ENCODE data around the gene TGFBR3. TPM values are rescaled to one million over a fixed set of nuclear protein-coding genes. Genes with fewer than 3 reads are reported as not detected.

The TGFBR3 gene
- total and polyA plus RNA-seq, 2 of the 13 experiments (the other 11 are each of a cell fraction or from before 2014, with no cell fraction given): 76.5 to 195 TPM

DNA sequence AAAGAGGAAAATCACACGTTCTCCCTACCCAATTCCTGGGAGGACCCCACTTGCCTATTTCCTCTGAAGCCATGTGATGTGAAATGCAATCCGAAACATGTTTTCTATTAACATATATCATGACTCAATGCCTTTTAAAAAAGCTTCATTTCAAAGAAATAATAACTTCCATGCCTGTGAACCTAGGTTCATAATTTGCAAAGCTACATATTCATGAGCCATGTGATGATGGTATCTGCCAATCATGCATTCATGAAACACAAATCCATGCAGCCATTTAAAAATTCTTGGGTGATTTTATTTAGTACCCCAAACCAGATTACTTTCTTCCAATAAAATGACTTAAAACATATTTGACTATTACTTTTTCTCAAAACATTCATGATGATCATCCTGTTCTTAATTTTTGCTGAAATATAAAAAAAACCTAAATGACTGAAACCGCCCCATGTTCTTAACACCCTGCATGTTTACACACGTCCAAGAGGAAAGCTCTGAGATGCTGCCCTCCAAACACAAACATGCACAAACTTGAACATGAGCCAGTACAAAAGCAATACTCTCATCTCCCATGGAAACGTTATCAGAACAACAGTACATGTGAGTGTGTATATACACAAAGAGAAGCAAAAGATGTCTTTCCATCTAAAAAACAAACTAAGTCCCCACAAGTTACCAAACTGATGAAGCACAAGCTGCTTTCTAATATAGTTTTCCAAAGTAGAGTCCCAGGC lies 140.1 kb downstream of the TGFBR3 start:
- H3K9me3 ChIP-seq (ENCODE audit: low read length): no peaks in the 10 kb centered on the region
- 26% methylated on average over 5 of the region's 5 CpGs for WGBS (ENCODE audit: low lambda C conversion rate)
- H3K4me1 ChIP-seq (ENCODE audit: insufficient read depth, low read length): peaks cover 89% of the 10 kb centered on the region
- CTCF ChIA-PET (ENCODE audit: low intra/inter-chr PET ratio, low total read pairs): no interaction called here
- POLR2A ChIA-PET: interaction anchor here (1.6 to 1.7 kb wide), 2 partner anchors 9 to 139 kb away, joined by 6 to 7 read pairs; no protein-coding TSS in a partner anchor
- in situ Hi-C loops (cut with HindIII; ENCODE audit: extremely low pct_ligation_motif_present, low pct_unique_long_range_greater_than_20kb): no loop called here
- H3K36me3 ChIP-seq (replicated peaks in 1 of 2; ENCODE audit: control insufficient read depth in 1 of 2, insufficient read depth in 2 of 2, low read length in 2 of 2): peaks cover 30 to 71% of the 10 kb centered on the region in 2 experiments
- DNase-seq (ENCODE audit: low spot score): no peak
- H2AFZ ChIP-seq (ENCODE audit: low read length): no peak overlapping the region
- peaks cover 75% of the 10 kb centered on the region for H3K79me2 ChIP-seq (ENCODE audit: insufficient read depth, low read length)
- peak overlapping the region in 1 of 3 experiments; percentile 3; a peak in 2 of 6 replicates for H3K4me3 ChIP-seq (replicated peaks in 1 of 3; ENCODE audit: insufficient read depth in 1 of 3, low read depth in 2 of 3, low read length in 3 of 3)
- H3K27ac ChIP-seq (ENCODE audit: extremely low read length, insufficient read depth, low read length): peak overlapping the region; percentile 70
- intact Hi-C loops (cut with micrococcal nuclease; ENCODE audit: unreplicated experiment): no loop called here
- ATAC-seq: no peak; the same call in 2 of the 3 replicates
- H3K4me2 ChIP-seq (ENCODE audit: low read depth, low read length): peak overlapping the region; percentile 41
- H3K9ac ChIP-seq (ENCODE audit: insufficient read depth, low read depth, low read length): no peak overlapping the region; the same call in 1 of the 2 replicates
- H4K20me1 ChIP-seq (ENCODE audit: insufficient read depth, low read length): peaks cover 30% of the 10 kb centered on the region
- no peak for FAIRE-seq
- BruUV-seq (replicated peaks): no TSS peak
- no peaks in the 10 kb centered on the region for H3K27me3 ChIP-seq (ENCODE audit: control insufficient read depth in 1 of 2, insufficient read depth in 2 of 2, low read length in 2 of 2)
- TF ChIP-seq, protein P1, sequence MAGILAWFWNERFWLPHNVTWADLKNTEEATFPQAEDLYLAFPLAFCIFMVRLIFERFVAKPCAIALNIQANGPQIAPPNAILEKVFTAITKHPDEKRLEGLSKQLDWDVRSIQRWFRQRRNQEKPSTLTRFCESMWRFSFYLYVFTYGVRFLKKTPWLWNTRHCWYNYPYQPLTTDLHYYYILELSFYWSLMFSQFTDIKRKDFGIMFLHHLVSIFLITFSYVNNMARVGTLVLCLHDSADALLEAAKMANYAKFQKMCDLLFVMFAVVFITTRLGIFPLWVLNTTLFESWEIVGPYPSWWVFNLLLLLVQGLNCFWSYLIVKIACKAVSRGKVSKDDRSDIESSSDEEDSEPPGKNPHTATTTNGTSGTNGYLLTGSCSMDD (CRISPR knock-in tag; IDR thresholded peaks at IDR 0.05): no peak
- peak; percentile 48; the same call in 1 of the 2 replicates for TF ChIP-seq FOXA3 (CRISPR knock-in tag; IDR thresholded peaks at IDR 0.05)
- TF ChIP-seq ZMAT3 (CRISPR knock-in tag; conservative IDR thresholded peaks at IDR 0.05): no peak
- TF ChIP-seq ASH2L (IDR thresholded peaks at IDR 0.05; ENCODE audit: insufficient read length, low read depth, low read length): peak; percentile 1
- TF ChIP-seq SIN3A (IDR thresholded peaks at IDR 0.05; ENCODE audit: borderline replicate concordance, low read depth, low read length): no peak
- no peak for TF ChIP-seq SUZ12 (IDR thresholded peaks at IDR 0.05; ENCODE audit: low read depth, low read length)
- no peak for TF ChIP-seq GABPA (IDR thresholded peaks at IDR 0.05; ENCODE audit: low read depth, low read length)
- TF ChIP-seq GABPA (CRISPR knock-in tag; IDR thresholded peaks at IDR 0.05; ENCODE audit: low read depth): peak; percentile 19; the same call in 1 of the 2 replicates
- TF ChIP-seq RFX3 (CRISPR knock-in tag; IDR thresholded peaks at IDR 0.05): peak; percentile 65
- TF ChIP-seq ETV5 (CRISPR knock-in tag; IDR thresholded peaks at IDR 0.05; ENCODE audit: borderline replicate concordance): peak; percentile 18; the same call in 1 of the 2 replicates
- peak; percentile 47 for TF ChIP-seq TBL1XR1 (IDR thresholded peaks at IDR 0.05; ENCODE audit: borderline replicate concordance, low read length, partially characterized antibody)
- TF ChIP-seq FOXA1 (IDR thresholded peaks at IDR 0.05): no peak
- peak; percentile 32 for TF ChIP-seq FOXA1 (CRISPR knock-in tag; IDR thresholded peaks at IDR 0.05)
- 0 out of 2 replicates have a peak, but pooled peaks have one; percentile 1 for TF ChIP-seq NCOA2 (CRISPR knock-in tag; IDR thresholded peaks at IDR 0.05)
- TF ChIP-seq EP300 (IDR thresholded peaks at IDR 0.05; ENCODE audit: low read depth in 2 of 2, low read length in 2 of 2): 0 out of 4 replicates have a peak, but pooled peaks of 1 of the 2 experiments have one; percentile 7
- TF ChIP-seq EP300 (CRISPR knock-in tag; IDR thresholded peaks at IDR 0.05; ENCODE audit: borderline replicate concordance): no peak
- TF ChIP-seq RFX1 (IDR thresholded peaks at IDR 0.05): peak; percentile 37; the same call in 1 of the 2 replicates
- TF ChIP-seq SKI (IDR thresholded peaks at IDR 0.05; ENCODE audit: partially characterized antibody): peak; percentile 21
- TF ChIP-seq, protein P2, sequence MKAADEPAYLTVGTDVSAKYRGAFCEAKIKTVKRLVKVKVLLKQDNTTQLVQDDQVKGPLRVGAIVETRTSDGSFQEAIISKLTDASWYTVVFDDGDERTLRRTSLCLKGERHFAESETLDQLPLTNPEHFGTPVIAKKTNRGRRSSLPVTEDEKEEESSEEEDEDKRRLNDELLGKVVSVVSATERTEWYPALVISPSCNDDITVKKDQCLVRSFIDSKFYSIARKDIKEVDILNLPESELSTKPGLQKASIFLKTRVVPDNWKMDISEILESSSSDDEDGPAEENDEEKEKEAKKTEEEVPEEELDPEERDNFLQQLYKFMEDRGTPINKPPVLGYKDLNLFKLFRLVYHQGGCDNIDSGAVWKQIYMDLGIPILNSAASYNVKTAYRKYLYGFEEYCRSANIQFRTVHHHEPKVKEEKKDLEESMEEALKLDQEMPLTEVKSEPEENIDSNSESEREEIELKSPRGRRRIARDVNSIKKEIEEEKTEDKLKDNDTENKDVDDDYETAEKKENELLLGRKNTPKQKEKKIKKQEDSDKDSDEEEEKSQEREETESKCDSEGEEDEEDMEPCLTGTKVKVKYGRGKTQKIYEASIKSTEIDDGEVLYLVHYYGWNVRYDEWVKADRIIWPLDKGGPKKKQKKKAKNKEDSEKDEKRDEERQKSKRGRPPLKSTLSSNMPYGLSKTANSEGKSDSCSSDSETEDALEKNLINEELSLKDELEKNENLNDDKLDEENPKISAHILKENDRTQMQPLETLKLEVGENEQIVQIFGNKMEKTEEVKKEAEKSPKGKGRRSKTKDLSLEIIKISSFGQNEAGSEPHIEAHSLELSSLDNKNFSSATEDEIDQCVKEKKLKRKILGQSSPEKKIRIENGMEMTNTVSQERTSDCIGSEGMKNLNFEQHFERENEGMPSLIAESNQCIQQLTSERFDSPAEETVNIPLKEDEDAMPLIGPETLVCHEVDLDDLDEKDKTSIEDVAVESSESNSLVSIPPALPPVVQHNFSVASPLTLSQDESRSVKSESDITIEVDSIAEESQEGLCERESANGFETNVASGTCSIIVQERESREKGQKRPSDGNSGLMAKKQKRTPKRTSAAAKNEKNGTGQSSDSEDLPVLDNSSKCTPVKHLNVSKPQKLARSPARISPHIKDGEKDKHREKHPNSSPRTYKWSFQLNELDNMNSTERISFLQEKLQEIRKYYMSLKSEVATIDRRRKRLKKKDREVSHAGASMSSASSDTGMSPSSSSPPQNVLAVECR (CRISPR knock-in tag; IDR thresholded peaks at IDR 0.05; ENCODE audit: borderline replicate concordance): 0 out of 2 replicates have a peak, but pooled peaks have one; percentile 5
- TF ChIP-seq ATF7 (IDR thresholded peaks at IDR 0.05): no peak
- TF ChIP-seq ATF7 (CRISPR knock-in tag; IDR thresholded peaks at IDR 0.05): no peak
- TF ChIP-seq FOXP1 (IDR thresholded peaks at IDR 0.05): no peak
- TF ChIP-seq FOXP1 (CRISPR knock-in tag; IDR thresholded peaks at IDR 0.05): peak; percentile 30; the same call in 1 of the 2 replicates
